Astrocyte (in vitro differentiated cells and primary cell): ENCODE measurements around the gene IFT43. TPM values are rescaled to one million over a fixed set of nuclear protein-coding genes. Genes with fewer than 3 reads are reported as not detected.

ENCODE experiments used
- DNase-seq: peaks from one replicate; pipeline ENCODE4 v3.0.0-alpha.2; 2010; ENCODE audit warnings: low read depth
- FAIRE-seq: peaks from 2 replicates; lab custom pipeline; 2011; peaks lifted over from hg19 to GRCh38; lab: Jason Lieb, UNC
- H2AFZ ChIP-seq: 2 replicates; pipeline ENCODE4 v1.6.0; 2012; ENCODE audit warnings: low read depth, low read length, inconsistent platforms
- H3K27ac ChIP-seq: 2 replicates; pipeline ENCODE4 v1.5.1; 2011; ENCODE audit warnings: low read depth, low read length, inconsistent platforms
- H3K27me3 ChIP-seq: 2 replicates; pipeline ENCODE4 v1.6.0; 2011; ENCODE audit warnings: low read length, inconsistent platforms; ENCODE audit not compliant: insufficient read depth
- H3K36me3 ChIP-seq: 2 replicates; pipeline ENCODE4 v1.5.1; 2011; ENCODE audit warnings: low read length, inconsistent platforms; ENCODE audit not compliant: insufficient read depth
- H3K4me1 ChIP-seq: 2 replicates; pipeline ENCODE4 v1.5.1; 2011; ENCODE audit warnings: low read length, inconsistent platforms; ENCODE audit not compliant: insufficient read depth
- H3K4me2 ChIP-seq: 2 replicates; pipeline ENCODE4 v1.6.0; 2012; ENCODE audit warnings: low read length, inconsistent platforms
- H3K4me3 ChIP-seq: 2 replicates; pipeline ENCODE4 v1.5.1; 2011; ENCODE audit warnings: low read depth, mild to moderate bottlenecking, low read length, inconsistent platforms; ENCODE audit not compliant: insufficient read depth
- H3K79me2 ChIP-seq: 2 replicates; pipeline ENCODE4 v1.6.0; 2012; ENCODE audit warnings: mild to moderate bottlenecking, low read length, inconsistent platforms; ENCODE audit not compliant: insufficient read depth
- H3K9ac ChIP-seq: 2 replicates; pipeline ENCODE4 v1.6.0; 2012; ENCODE audit warnings: mild to moderate bottlenecking, low read length, inconsistent platforms
- H3K9me3 ChIP-seq: 2 replicates; pipeline ENCODE4 v1.5.1; 2012; ENCODE audit warnings: low read depth, mild to moderate bottlenecking, low read length, inconsistent platforms; ENCODE audit not compliant: insufficient read depth
- H4K20me1 ChIP-seq: 2 replicates; pipeline ENCODE4 v1.6.0; 2012; ENCODE audit warnings: low read length, inconsistent platforms; ENCODE audit not compliant: insufficient read depth
- H3K27ac Mint-ChIP-seq: one replicate; pipeline ENCODE4 v1.8.0; 2021; ENCODE audit warnings: mild to moderate bottlenecking, mixed read lengths; ENCODE audit not compliant: unreplicated experiment
- H3K27me3 Mint-ChIP-seq: one replicate; pipeline ENCODE4 v1.8.0; 2021; ENCODE audit warnings: low read depth, mixed read lengths; ENCODE audit not compliant: unreplicated experiment
- H3K36me3 Mint-ChIP-seq: one replicate; pipeline ENCODE4 v1.8.0; 2021; ENCODE audit warnings: low read depth, mixed read lengths; ENCODE audit not compliant: unreplicated experiment
- H3K4me1 Mint-ChIP-seq: one replicate; pipeline ENCODE4 v1.8.0; 2021; ENCODE audit warnings: low read depth, mixed read lengths; ENCODE audit not compliant: unreplicated experiment
- H3K4me3 Mint-ChIP-seq: one replicate; pipeline ENCODE4 v1.8.0; 2021; ENCODE audit warnings: mild to moderate bottlenecking, moderate library complexity, mixed read lengths; ENCODE audit not compliant: unreplicated experiment
- H3K9me3 Mint-ChIP-seq: one replicate; pipeline ENCODE4 v1.8.0; 2021; ENCODE audit warnings: mild to moderate bottlenecking, mixed read lengths; ENCODE audit not compliant: unreplicated experiment
- EZH2 ChIP-seq: IDR thresholded peaks from 2 replicates; pipeline ENCODE4 v1.6.1; 2012; ENCODE audit warnings: mild to moderate bottlenecking, low read length, inconsistent platforms; ENCODE audit not compliant: insufficient read depth
- total RNA-seq: library from RNA; stranded (reverse); gene quantifications from 2 replicates; pipeline ENCODE4 v1.2.1, GENCODE V29; 2021
- TF ChIP-seq, protein P1 (sequence below): IDR thresholded peaks from 2 replicates; pipeline ENCODE4 v1.5.1; 2011; ENCODE audit warnings: low read depth, mild to moderate bottlenecking, inconsistent platforms, low read length, moderate library complexity; ENCODE audit not compliant: insufficient read depth

The IFT43 gene
- total RNA-seq, 1 donor from 2014 or later = 29.4 TPM

DNA sequence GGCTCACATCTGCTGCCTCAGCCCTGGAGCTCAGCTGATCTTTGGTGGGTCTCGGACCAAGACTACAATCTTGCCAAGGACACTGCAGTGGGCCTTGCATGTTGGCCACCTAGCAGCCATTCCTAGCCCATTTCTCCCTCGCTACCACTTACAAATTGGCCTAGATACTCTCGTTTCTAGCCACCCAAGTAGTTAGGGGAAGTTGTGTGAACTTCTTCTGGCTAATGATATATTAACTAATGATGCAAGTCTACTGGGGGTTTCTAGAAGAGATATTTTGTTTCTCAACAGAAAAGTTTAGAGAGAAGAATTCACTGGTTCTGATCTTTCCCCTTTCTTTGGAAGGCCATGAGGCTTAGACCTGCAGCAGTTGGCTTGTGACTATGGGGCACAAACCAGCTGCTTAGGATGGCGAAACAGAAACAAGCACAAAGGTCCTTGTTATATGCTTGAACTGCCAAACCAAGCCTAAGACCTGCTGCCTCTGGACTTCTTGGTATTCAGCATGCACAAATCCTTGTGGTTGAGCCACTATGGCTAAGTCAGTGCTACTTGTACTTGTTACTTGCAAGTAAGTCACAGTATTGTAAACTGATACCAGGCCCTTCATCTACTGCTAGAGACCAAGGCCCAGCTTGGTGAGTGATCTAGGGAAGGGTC is 135.7 kb downstream of the IFT43 start:
- Mint-ChIP-seq H3K9me3 (peaks cover 4% of the 10 kb centered on the region), H3K27ac (no peak overlapping the region), H3K4me3 (no peak overlapping the region), H3K27me3 (peaks cover 24% of the 10 kb centered on the region), H3K4me1 (no peaks in the 10 kb centered on the region), H3K36me3 (no peaks in the 10 kb centered on the region)
- DNase-seq (no peak), FAIRE-seq (no peak)
- Histone ChIP-seq H3K9me3 (no peaks in the 10 kb centered on the region), H3K27ac (no peak overlapping the region), H3K27me3 (no peaks in the 10 kb centered on the region), H3K36me3 (no peaks in the 10 kb centered on the region), H4K20me1 (no peaks in the 10 kb centered on the region), H3K9ac (no peak overlapping the region), H3K4me3 (no peak overlapping the region), H3K79me2 (no peaks in the 10 kb centered on the region), H3K4me1 (no peaks in the 10 kb centered on the region), H2AFZ (no peak overlapping the region), H3K4me2 (no peak overlapping the region)
- TF ChIP-seq EZH2 = no peak
- TF ChIP-seq, protein P1, sequence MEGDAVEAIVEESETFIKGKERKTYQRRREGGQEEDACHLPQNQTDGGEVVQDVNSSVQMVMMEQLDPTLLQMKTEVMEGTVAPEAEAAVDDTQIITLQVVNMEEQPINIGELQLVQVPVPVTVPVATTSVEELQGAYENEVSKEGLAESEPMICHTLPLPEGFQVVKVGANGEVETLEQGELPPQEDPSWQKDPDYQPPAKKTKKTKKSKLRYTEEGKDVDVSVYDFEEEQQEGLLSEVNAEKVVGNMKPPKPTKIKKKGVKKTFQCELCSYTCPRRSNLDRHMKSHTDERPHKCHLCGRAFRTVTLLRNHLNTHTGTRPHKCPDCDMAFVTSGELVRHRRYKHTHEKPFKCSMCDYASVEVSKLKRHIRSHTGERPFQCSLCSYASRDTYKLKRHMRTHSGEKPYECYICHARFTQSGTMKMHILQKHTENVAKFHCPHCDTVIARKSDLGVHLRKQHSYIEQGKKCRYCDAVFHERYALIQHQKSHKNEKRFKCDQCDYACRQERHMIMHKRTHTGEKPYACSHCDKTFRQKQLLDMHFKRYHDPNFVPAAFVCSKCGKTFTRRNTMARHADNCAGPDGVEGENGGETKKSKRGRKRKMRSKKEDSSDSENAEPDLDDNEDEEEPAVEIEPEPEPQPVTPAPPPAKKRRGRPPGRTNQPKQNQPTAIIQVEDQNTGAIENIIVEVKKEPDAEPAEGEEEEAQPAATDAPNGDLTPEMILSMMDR = no peak

DNA sequence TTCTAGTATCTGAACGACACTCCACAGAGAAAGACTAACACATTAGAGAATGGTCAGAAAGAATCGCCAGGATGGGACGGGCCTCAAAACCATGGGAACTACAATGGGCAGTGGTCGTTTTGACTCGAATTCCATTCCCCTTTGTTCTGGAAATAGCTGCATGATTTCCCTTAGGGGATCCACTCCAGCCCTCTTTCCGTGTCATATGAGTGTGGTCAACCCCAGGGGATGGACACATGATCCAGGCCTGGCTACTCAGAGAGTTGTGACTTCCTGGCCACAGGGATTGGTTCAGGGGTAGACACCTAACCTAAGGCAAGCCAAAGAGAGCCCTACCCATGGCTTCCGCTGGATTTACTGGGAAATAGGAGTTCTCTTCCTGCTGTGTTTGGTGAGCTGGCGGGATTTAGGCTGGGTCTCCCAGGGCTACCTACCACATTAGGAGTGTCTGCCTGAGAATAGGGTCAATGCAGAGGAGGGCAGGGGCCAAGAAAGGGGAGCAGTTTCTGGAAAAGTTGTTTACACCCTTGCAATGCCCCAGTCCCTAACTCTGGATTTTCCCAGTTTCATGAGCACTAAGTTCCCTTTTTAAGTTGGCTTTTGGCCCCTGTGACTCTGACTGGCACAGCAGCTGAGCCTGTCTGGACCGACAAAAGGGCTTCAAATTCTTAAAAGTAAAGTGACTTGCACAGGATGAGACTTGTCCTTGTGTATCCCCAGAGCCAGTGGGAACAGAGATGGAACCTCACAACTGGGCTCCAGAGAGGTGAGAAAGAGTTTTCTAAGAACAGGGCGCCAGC is 138.1 kb downstream of the IFT43 start:
- Mint-ChIP-seq H3K36me3 (no peaks in the 10 kb centered on the region), H3K4me3 (no peak overlapping the region), H3K9me3 (peaks cover 4% of the 10 kb centered on the region), H3K27me3 (peaks cover 30% of the 10 kb centered on the region), H3K4me1 (no peaks in the 10 kb centered on the region), H3K27ac (no peak overlapping the region)
- Histone ChIP-seq H3K9me3 (no peaks in the 10 kb centered on the region), H3K36me3 (no peaks in the 10 kb centered on the region), H3K4me3 (no peak overlapping the region), H3K27ac (no peak overlapping the region), H2AFZ (no peak overlapping the region), H3K4me2 (no peak overlapping the region), H3K79me2 (no peaks in the 10 kb centered on the region), H3K27me3 (no peaks in the 10 kb centered on the region), H3K4me1 (no peaks in the 10 kb centered on the region), H3K9ac (no peak overlapping the region), H4K20me1 (no peaks in the 10 kb centered on the region)
- no peak for FAIRE-seq
- no peak for DNase-seq
- no peak for TF ChIP-seq EZH2
- TF ChIP-seq, protein P1 = no peak
